ENCODE data around the gene NR2C1. TPM values are rescaled to one million over a fixed set of nuclear protein-coding genes. Genes with fewer than 3 reads are reported as not detected.
A peak's percentile ranks its signal among the peaks of the same experiment; 100 is the strongest.
"Not testable (repeated sequence)": the region's sequence is repeated elsewhere in the genome, so short reads cannot be mapped to it uniquely, and the experiment has no call there.

Gene NR2C1
- total and polyA plus RNA-seq, 5 donors, result 24.1 to 44.5 (median 35.7) TPM

GRCh38 chr12:95002754-95003153 is 70.7 kb downstream of the NR2C1 start:
- no peaks in the 10 kb centered on the region for H3K4me1 ChIP-seq (ENCODE audit: control insufficient read depth, insufficient read depth, low read length)
- H3K9me3 ChIP-seq (ENCODE audit: control insufficient read depth, low read length), result no peaks in the 10 kb centered on the region
- peak overlapping the region; percentile 49 for H3K27ac ChIP-seq (ENCODE audit: low read length)
- 27% methylated on average over 3 of the region's 3 CpGs for WGBS
- H3K27me3 ChIP-seq (ENCODE audit: control insufficient read depth, insufficient read depth), result no peaks in the 10 kb centered on the region
- ATAC-seq (no peak), DNase-seq (no peak)
- intact Hi-C loops (cut with DNase I), result no loop called here
- peak overlapping the region; percentile 80 for H3K4me3 ChIP-seq (ENCODE audit: low read length)

- intact Hi-C loops (cut with DNase I), result no loop called here
- ATAC-seq, result no peak
- H3K27ac ChIP-seq (ENCODE audit: low read length), result no peak overlapping the region
- no peaks in the 10 kb centered on the region for H3K27me3 ChIP-seq (ENCODE audit: control insufficient read depth, insufficient read depth)
- no peak for DNase-seq
- H3K4me3 ChIP-seq (ENCODE audit: low read length), result no peak overlapping the region
- no peaks in the 10 kb centered on the region for H3K4me1 ChIP-seq (ENCODE audit: control insufficient read depth, insufficient read depth, low read length)
- 49% methylated on average over 4 of the region's 4 CpGs for WGBS
- H3K9me3 ChIP-seq (ENCODE audit: control insufficient read depth, low read length), result no peaks in the 10 kb centered on the region
These were observed 75.1 kb downstream of the NR2C1 start for GRCh38 chr12:94998326-94998725.

GRCh38 chr12:94997726-94998125 is 75.7 kb downstream of the NR2C1 start:
- Histone ChIP-seq H3K4me3 (ENCODE audit: low read length) (no peak overlapping the region), H3K27ac (ENCODE audit: low read length) (no peak overlapping the region), H3K9me3 (ENCODE audit: control insufficient read depth, low read length) (no peaks in the 10 kb centered on the region), H3K4me1 (ENCODE audit: control insufficient read depth, insufficient read depth, low read length) (no peaks in the 10 kb centered on the region), H3K27me3 (ENCODE audit: control insufficient read depth, insufficient read depth) (no peaks in the 10 kb centered on the region)
- intact Hi-C loops (cut with DNase I), result no loop called here
- no peak for DNase-seq
- ATAC-seq, result no peak

GRCh38 chr12:94997061-94997460 is 76.4 kb downstream of the NR2C1 start:
- 94% methylated on average over 6 of the region's 6 CpGs for WGBS
- H3K9me3 ChIP-seq (ENCODE audit: control insufficient read depth, low read length), result no peaks in the 10 kb centered on the region
- H3K4me1 ChIP-seq (ENCODE audit: control insufficient read depth, insufficient read depth, low read length), result no peaks in the 10 kb centered on the region
- no peak overlapping the region for H3K4me3 ChIP-seq (ENCODE audit: low read length)
- no peaks in the 10 kb centered on the region for H3K27me3 ChIP-seq (ENCODE audit: control insufficient read depth, insufficient read depth)
- no peak overlapping the region for H3K27ac ChIP-seq (ENCODE audit: low read length)
- DNase-seq (no peak), ATAC-seq (no peak)
- intact Hi-C loops (cut with DNase I), result no loop called here

GRCh38 chr12:94994312-94994711 is 79.1 kb downstream of the NR2C1 start:
- no peak for DNase-seq
- 73% methylated on average over 2 of the region's 2 CpGs for WGBS
- Histone ChIP-seq H3K4me3 (ENCODE audit: low read length) (no peak overlapping the region), H3K27me3 (ENCODE audit: control insufficient read depth, insufficient read depth) (no peaks in the 10 kb centered on the region), H3K27ac (ENCODE audit: low read length) (no peak overlapping the region), H3K9me3 (ENCODE audit: control insufficient read depth, low read length) (no peaks in the 10 kb centered on the region), H3K4me1 (ENCODE audit: control insufficient read depth, insufficient read depth, low read length) (no peaks in the 10 kb centered on the region)
- intact Hi-C loops (cut with DNase I), result no loop called here
- peak in 1 of 2 donors; percentile 64 for ATAC-seq

- DNase-seq; intact Hi-C loops (cut with DNase I); ATAC-seq; H3K4me3 ChIP-seq (ENCODE audit: low read length); H3K27ac ChIP-seq (ENCODE audit: low read length); H3K9me3 ChIP-seq (ENCODE audit: control insufficient read depth, low read length); H3K27me3 ChIP-seq (ENCODE audit: control insufficient read depth, insufficient read depth); H3K4me1 ChIP-seq (ENCODE audit: control insufficient read depth, insufficient read depth, low read length): not testable (repeated sequence)
- WGBS, result 79% methylated on average over 3 of the region's 3 CpGs
These were observed 79.6 kb downstream of the NR2C1 start for GRCh38 chr12:94993855-94994254.

GRCh38 chr12:94990222-94990621 is 83.2 kb downstream of the NR2C1 start:
- Histone ChIP-seq H3K27ac (ENCODE audit: low read length) (no peak overlapping the region), H3K9me3 (ENCODE audit: control insufficient read depth, low read length) (no peaks in the 10 kb centered on the region), H3K27me3 (ENCODE audit: control insufficient read depth, insufficient read depth) (no peaks in the 10 kb centered on the region), H3K4me3 (ENCODE audit: low read length) (no peak overlapping the region), H3K4me1 (ENCODE audit: control insufficient read depth, insufficient read depth, low read length) (no peaks in the 10 kb centered on the region)
- WGBS, result 87% methylated on average over 3 of the region's 3 CpGs
- intact Hi-C loops (cut with DNase I), result no loop called here
- ATAC-seq, result no peak
- no peak for DNase-seq

- Histone ChIP-seq H3K27me3 (ENCODE audit: control insufficient read depth, insufficient read depth) (no peaks in the 10 kb centered on the region), H3K4me1 (ENCODE audit: control insufficient read depth, insufficient read depth, low read length) (no peaks in the 10 kb centered on the region), H3K9me3 (ENCODE audit: control insufficient read depth, low read length) (no peaks in the 10 kb centered on the region), H3K4me3 (ENCODE audit: low read length) (no peak overlapping the region), H3K27ac (ENCODE audit: low read length) (no peak overlapping the region)
- DNase-seq, result no peak
- 71% methylated on average over 6 of the region's 6 CpGs for WGBS
- ATAC-seq, result no peak
- intact Hi-C loops (cut with DNase I), result no loop called here
These were observed 84.9 kb downstream of the NR2C1 start for GRCh38 chr12:94988471-94988870.

- WGBS, result 51% methylated on average over 2 of the region's 2 CpGs
- ATAC-seq (no peak), DNase-seq (no peak)
- Histone ChIP-seq H3K9me3 (ENCODE audit: control insufficient read depth, low read length) (no peaks in the 10 kb centered on the region), H3K4me1 (ENCODE audit: control insufficient read depth, insufficient read depth, low read length) (no peaks in the 10 kb centered on the region), H3K27ac (ENCODE audit: low read length) (no peak overlapping the region), H3K4me3 (ENCODE audit: low read length) (no peak overlapping the region), H3K27me3 (ENCODE audit: control insufficient read depth, insufficient read depth) (no peaks in the 10 kb centered on the region)
- intact Hi-C loops (cut with DNase I), result no loop called here
These were observed 85.6 kb downstream of the NR2C1 start for GRCh38 chr12:94987801-94988200.

GRCh38 chr12:94987076-94987669 is 86.2 kb downstream of the NR2C1 start:
- no peak overlapping the region for H3K4me3 ChIP-seq (ENCODE audit: low read length)
- DNase-seq (no peak), ATAC-seq (no peak)
- intact Hi-C loops (cut with DNase I), result no loop called here
- WGBS, result 91% methylated on average over 8 of the region's 8 CpGs
- no peaks in the 10 kb centered on the region for H3K9me3 ChIP-seq (ENCODE audit: control insufficient read depth, low read length)
- H3K27ac ChIP-seq (ENCODE audit: low read length), result no peak overlapping the region
- H3K4me1 ChIP-seq (ENCODE audit: control insufficient read depth, insufficient read depth, low read length), result no peaks in the 10 kb centered on the region
- no peaks in the 10 kb centered on the region for H3K27me3 ChIP-seq (ENCODE audit: control insufficient read depth, insufficient read depth)

- H3K9me3 ChIP-seq (ENCODE audit: control insufficient read depth, low read length); DNase-seq; ATAC-seq; H3K27me3 ChIP-seq (ENCODE audit: control insufficient read depth, insufficient read depth); H3K4me1 ChIP-seq (ENCODE audit: control insufficient read depth, insufficient read depth, low read length); H3K27ac ChIP-seq (ENCODE audit: low read length); intact Hi-C loops (cut with DNase I); H3K4me3 ChIP-seq (ENCODE audit: low read length): not testable (repeated sequence)
- 86% methylated on average over 9 of the region's 9 CpGs for WGBS
These were observed 88.3 kb downstream of the NR2C1 start for GRCh38 chr12:94985099-94985498.

GRCh38 chr12:94983321-94983720 is 90.1 kb downstream of the NR2C1 start:
- WGBS, result 97% methylated on average over 2 of the region's 2 CpGs
- intact Hi-C loops (cut with DNase I), result no loop called here
- ATAC-seq (peak in 1 of 2 donors; percentile 12), DNase-seq (no peak)
- H3K9me3 ChIP-seq (ENCODE audit: control insufficient read depth, low read length), result no peaks in the 10 kb centered on the region
- no peaks in the 10 kb centered on the region for H3K27me3 ChIP-seq (ENCODE audit: control insufficient read depth, insufficient read depth)
- no peak overlapping the region for H3K27ac ChIP-seq (ENCODE audit: low read length)
- H3K4me1 ChIP-seq (ENCODE audit: control insufficient read depth, insufficient read depth, low read length), result peaks cover 2% of the 10 kb centered on the region
- H3K4me3 ChIP-seq (ENCODE audit: low read length), result no peak overlapping the region

Data from right cardiac atrium (tissue), 5 donors.